Upper lobe of left lung (tissue), 4 donors: Measurements from ENCODE around the gene CDH12.

Source experiments
- EP300 ChIP-seq, 4 donors: sonication (generic); formaldehyde crosslinking; IDR thresholded peaks; one replicate each; pipeline ENCODE4 v1.5.1; 2017; ENCODE audit warnings: antibody characterized with exemption in 4 of 4, control low read depth in 2 of 4
- POLR2AphosphoS5 ChIP-seq, 2 donors: sonication (generic); formaldehyde crosslinking; IDR thresholded peaks; one replicate each; pipeline ENCODE4 v1.5.1; 2017; ENCODE audit warnings: antibody characterized with exemption in 2 of 2
- TF ChIP-seq, protein P1 (sequence below), 6 experiments: fragments of 450-650 bp in 4 of 6; fragments of 200-600 bp in 2 of 6; sonication (generic) in 2 of 6; IDR thresholded peaks; one replicate each; pipeline ENCODE4 v1.5.1; 2016 to 2019; ENCODE audit warnings: antibody characterized with exemption in 6 of 6

GRCh38 chr5:22572941-22573340 lies 280.2 kb downstream of the CDH12 start:
- TF ChIP-seq, protein P1, sequence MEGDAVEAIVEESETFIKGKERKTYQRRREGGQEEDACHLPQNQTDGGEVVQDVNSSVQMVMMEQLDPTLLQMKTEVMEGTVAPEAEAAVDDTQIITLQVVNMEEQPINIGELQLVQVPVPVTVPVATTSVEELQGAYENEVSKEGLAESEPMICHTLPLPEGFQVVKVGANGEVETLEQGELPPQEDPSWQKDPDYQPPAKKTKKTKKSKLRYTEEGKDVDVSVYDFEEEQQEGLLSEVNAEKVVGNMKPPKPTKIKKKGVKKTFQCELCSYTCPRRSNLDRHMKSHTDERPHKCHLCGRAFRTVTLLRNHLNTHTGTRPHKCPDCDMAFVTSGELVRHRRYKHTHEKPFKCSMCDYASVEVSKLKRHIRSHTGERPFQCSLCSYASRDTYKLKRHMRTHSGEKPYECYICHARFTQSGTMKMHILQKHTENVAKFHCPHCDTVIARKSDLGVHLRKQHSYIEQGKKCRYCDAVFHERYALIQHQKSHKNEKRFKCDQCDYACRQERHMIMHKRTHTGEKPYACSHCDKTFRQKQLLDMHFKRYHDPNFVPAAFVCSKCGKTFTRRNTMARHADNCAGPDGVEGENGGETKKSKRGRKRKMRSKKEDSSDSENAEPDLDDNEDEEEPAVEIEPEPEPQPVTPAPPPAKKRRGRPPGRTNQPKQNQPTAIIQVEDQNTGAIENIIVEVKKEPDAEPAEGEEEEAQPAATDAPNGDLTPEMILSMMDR (IDR thresholded peaks at IDR 0.05), result no peak
- TF ChIP-seq POLR2AphosphoS5 (IDR thresholded peaks at IDR 0.05) (no peak), EP300 (IDR thresholded peaks at IDR 0.05) (no peak)
